ENCODE results near the gene RND2.

GRCh38 chr17:43079641-43080302 is 54.7 kb downstream of the RND2 start:
- TF ChIP-seq, protein P1, sequence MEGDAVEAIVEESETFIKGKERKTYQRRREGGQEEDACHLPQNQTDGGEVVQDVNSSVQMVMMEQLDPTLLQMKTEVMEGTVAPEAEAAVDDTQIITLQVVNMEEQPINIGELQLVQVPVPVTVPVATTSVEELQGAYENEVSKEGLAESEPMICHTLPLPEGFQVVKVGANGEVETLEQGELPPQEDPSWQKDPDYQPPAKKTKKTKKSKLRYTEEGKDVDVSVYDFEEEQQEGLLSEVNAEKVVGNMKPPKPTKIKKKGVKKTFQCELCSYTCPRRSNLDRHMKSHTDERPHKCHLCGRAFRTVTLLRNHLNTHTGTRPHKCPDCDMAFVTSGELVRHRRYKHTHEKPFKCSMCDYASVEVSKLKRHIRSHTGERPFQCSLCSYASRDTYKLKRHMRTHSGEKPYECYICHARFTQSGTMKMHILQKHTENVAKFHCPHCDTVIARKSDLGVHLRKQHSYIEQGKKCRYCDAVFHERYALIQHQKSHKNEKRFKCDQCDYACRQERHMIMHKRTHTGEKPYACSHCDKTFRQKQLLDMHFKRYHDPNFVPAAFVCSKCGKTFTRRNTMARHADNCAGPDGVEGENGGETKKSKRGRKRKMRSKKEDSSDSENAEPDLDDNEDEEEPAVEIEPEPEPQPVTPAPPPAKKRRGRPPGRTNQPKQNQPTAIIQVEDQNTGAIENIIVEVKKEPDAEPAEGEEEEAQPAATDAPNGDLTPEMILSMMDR (IDR thresholded peaks at IDR 0.05; ENCODE audit: low read depth, low read length, missing input control) = no peak
- TF ChIP-seq YY1 (IDR thresholded peaks at IDR 0.05) (no peak), FOXA1 (IDR thresholded peaks at IDR 0.05) (no peak), TAF1 (conservative IDR thresholded peaks at IDR 0.05) (no peak), NR2F2 (IDR thresholded peaks at IDR 0.05) (no peak), RAD21 (IDR thresholded peaks at IDR 0.05) (no peak), SP1 (IDR thresholded peaks at IDR 0.05) (no peak), GABPA (IDR thresholded peaks at IDR 0.05 in 1 of 2, conservative IDR thresholded peaks at IDR 0.05 in 1 of 2) (no peak), EGR1 (IDR thresholded peaks at IDR 0.05; ENCODE audit: low read depth in 2 of 2) (no peak), JUND (IDR thresholded peaks at IDR 0.05) (no peak), HNF4A (conservative IDR thresholded peaks at IDR 0.05) (peak; percentile 43 to 45)
- TF ChIP-seq, protein P2, sequence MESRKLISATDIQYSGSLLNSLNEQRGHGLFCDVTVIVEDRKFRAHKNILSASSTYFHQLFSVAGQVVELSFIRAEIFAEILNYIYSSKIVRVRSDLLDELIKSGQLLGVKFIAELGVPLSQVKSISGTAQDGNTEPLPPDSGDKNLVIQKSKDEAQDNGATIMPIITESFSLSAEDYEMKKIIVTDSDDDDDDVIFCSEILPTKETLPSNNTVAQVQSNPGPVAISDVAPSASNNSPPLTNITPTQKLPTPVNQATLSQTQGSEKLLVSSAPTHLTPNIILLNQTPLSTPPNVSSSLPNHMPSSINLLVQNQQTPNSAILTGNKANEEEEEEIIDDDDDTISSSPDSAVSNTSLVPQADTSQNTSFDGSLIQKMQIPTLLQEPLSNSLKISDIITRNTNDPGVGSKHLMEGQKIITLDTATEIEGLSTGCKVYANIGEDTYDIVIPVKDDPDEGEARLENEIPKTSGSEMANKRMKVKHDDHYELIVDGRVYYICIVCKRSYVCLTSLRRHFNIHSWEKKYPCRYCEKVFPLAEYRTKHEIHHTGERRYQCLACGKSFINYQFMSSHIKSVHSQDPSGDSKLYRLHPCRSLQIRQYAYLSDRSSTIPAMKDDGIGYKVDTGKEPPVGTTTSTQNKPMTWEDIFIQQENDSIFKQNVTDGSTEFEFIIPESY (IDR thresholded peaks at IDR 0.05) = no peak
